IMR-90 (cell line): Measurements from ENCODE around the gene DNM2.

Source experiments
- BHLHE40 ChIP-seq: fragments of 150-350 bp; IDR thresholded peaks from 2 replicates; pipeline ENCODE4 v1.6.1; 2016; ENCODE audit warnings: mild to moderate bottlenecking, low read depth, low read length
- CEBPB ChIP-seq: IDR thresholded peaks from 2 replicates; pipeline ENCODE4 v1.6.1; 2012; ENCODE audit warnings: low read depth, low read length, improper control_type of control experiment
- MAFK ChIP-seq: IDR thresholded peaks from 2 replicates; pipeline ENCODE4 v1.6.1; 2012; ENCODE audit warnings: low read depth, low read length, improper control_type of control experiment
- MXI1 ChIP-seq: IDR thresholded peaks from 2 replicates; pipeline ENCODE4 v1.6.1; 2012; ENCODE audit warnings: low read depth, mild to moderate bottlenecking, low read length, moderate library complexity, borderline replicate concordance
- POLR2A ChIP-seq: IDR thresholded peaks from 2 replicates; pipeline ENCODE4 v1.6.1; 2012; ENCODE audit warnings: mild to moderate bottlenecking, low read depth, low read length
- RAD21 ChIP-seq: IDR thresholded peaks from 2 replicates; pipeline ENCODE4 v1.6.1; 2012; ENCODE audit warnings: low read length, improper control_type of control experiment
- RFX5 ChIP-seq: IDR thresholded peaks from 2 replicates; pipeline ENCODE4 v1.8.0; 2012; ENCODE audit warnings: low read depth, mild to moderate bottlenecking, low read length, moderate library complexity
- SMC3 ChIP-seq: fragments of 150-350 bp; IDR thresholded peaks from 2 replicates; pipeline ENCODE4 v1.6.1; 2016; ENCODE audit warnings: low read depth, mild to moderate bottlenecking, antibody characterized with exemption, low read length, moderate library complexity
- TF ChIP-seq, protein P1 (sequence below): conservative IDR thresholded peaks from 2 replicates; pipeline ENCODE4 v1.5.1; 2012; ENCODE audit warnings: mild to moderate bottlenecking, low read depth, low read length, improper control_type of control experiment
- TF ChIP-seq, protein P2 (sequence below): fragments of 150-350 bp; IDR thresholded peaks from 2 replicates; pipeline ENCODE4 v1.6.1; 2016; ENCODE audit warnings: low read depth, mild to moderate bottlenecking, low read length, moderate library complexity, borderline replicate concordance
- TF ChIP-seq, protein P3 (sequence below): fragments of 150-350 bp; IDR thresholded peaks from 2 replicates; pipeline ENCODE4 v1.6.1; 2017; ENCODE audit warnings: mild to moderate bottlenecking, antibody characterized with exemption, low read length, low read depth

DNA sequence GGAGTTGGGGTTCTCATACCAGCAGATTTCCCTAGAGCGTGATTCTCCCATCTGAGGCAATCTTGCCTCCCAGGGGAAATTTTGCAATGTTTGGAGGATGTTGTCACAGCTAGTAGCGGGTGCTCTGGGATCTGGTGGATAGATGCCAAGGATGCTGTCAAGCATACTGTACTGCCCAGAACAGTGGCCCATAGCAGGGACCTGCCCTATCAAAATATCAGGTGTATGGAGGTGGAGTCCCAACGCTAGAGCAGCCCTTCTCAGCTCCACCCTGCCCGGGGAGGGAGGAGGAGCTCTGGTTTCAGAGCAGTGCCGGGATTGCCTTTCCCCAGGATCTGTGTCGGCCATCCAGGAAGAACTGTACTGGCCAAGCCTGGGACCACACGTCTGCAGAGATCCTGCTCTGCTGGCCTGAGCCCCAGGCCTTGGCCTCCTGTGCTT, 27.5 kb upstream of the DNM2 start:
- TF ChIP-seq CEBPB: peak; percentile 45; the same call in 1 of the 2 replicates
- TF ChIP-seq RAD21: no peak
- TF ChIP-seq, protein P1, sequence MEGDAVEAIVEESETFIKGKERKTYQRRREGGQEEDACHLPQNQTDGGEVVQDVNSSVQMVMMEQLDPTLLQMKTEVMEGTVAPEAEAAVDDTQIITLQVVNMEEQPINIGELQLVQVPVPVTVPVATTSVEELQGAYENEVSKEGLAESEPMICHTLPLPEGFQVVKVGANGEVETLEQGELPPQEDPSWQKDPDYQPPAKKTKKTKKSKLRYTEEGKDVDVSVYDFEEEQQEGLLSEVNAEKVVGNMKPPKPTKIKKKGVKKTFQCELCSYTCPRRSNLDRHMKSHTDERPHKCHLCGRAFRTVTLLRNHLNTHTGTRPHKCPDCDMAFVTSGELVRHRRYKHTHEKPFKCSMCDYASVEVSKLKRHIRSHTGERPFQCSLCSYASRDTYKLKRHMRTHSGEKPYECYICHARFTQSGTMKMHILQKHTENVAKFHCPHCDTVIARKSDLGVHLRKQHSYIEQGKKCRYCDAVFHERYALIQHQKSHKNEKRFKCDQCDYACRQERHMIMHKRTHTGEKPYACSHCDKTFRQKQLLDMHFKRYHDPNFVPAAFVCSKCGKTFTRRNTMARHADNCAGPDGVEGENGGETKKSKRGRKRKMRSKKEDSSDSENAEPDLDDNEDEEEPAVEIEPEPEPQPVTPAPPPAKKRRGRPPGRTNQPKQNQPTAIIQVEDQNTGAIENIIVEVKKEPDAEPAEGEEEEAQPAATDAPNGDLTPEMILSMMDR: no peak
- TF ChIP-seq, protein P2, sequence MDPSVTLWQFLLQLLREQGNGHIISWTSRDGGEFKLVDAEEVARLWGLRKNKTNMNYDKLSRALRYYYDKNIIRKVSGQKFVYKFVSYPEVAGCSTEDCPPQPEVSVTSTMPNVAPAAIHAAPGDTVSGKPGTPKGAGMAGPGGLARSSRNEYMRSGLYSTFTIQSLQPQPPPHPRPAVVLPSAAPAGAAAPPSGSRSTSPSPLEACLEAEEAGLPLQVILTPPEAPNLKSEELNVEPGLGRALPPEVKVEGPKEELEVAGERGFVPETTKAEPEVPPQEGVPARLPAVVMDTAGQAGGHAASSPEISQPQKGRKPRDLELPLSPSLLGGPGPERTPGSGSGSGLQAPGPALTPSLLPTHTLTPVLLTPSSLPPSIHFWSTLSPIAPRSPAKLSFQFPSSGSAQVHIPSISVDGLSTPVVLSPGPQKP: no peak
- TF ChIP-seq, protein P3, sequence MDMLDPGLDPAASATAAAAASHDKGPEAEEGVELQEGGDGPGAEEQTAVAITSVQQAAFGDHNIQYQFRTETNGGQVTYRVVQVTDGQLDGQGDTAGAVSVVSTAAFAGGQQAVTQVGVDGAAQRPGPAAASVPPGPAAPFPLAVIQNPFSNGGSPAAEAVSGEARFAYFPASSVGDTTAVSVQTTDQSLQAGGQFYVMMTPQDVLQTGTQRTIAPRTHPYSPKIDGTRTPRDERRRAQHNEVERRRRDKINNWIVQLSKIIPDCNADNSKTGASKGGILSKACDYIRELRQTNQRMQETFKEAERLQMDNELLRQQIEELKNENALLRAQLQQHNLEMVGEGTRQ: no peak
- no peak for TF ChIP-seq POLR2A
- no peak for TF ChIP-seq MXI1
- no peak for TF ChIP-seq MAFK
- no peak for TF ChIP-seq RFX5
- TF ChIP-seq SMC3: no peak
- no peak for TF ChIP-seq BHLHE40
